GM23338 (cell line): ENCODE results near the gene AP3D1. TPM values are rescaled to one million over a fixed set of nuclear protein-coding genes. Genes with fewer than 3 reads are reported as not detected.

Experiments used
- ATAC-seq: fragments of 200-7000 bp; cut with Tn5 transposase; 3 replicates; pipeline ENCODE4 v1.9.1; 2020
- DNase-seq: peaks from one replicate; pipeline ENCODE4 v3.0.0-alpha.2; 2015; ENCODE audit warnings: low spot score
- H2AFZ ChIP-seq: fragments of 200-600 bp; sonication (generic); 2 replicates; pipeline ENCODE4 v1.8.0; 2016; ENCODE audit warnings: antibody characterized with exemption, mild to moderate bottlenecking, moderate library complexity
- H3F3A ChIP-seq: fragments of 200-600 bp; sonication (generic); replicated peaks from 2 replicates; pipeline ENCODE4 v1.8.0; 2017; ENCODE audit warnings: antibody characterized with exemption, mixed run types, low read depth
- H3K27ac ChIP-seq: fragments of 200-600 bp; sonication (generic); 2 replicates; pipeline ENCODE4 v1.6.1; 2016; ENCODE audit warnings: low read depth
- H3K27me3 ChIP-seq: fragments of 200-600 bp; sonication (generic); 2 replicates; pipeline ENCODE4 v1.8.0; 2016; ENCODE audit warnings: mild to moderate bottlenecking, mixed run types, moderate library complexity; ENCODE audit not compliant: insufficient read depth
- H3K36me3 ChIP-seq: fragments of 200-600 bp; sonication (generic); 2 replicates; pipeline ENCODE4 v1.8.0; 2016; ENCODE audit warnings: mild to moderate bottlenecking; ENCODE audit not compliant: insufficient read depth
- H3K4me1 ChIP-seq: fragments of 200-600 bp; sonication (generic); 2 replicates; pipeline ENCODE4 v1.8.0; 2016; ENCODE audit warnings: mild to moderate bottlenecking, moderate library complexity; ENCODE audit not compliant: insufficient read depth
- H3K4me2 ChIP-seq: fragments of 200-600 bp; sonication (generic); 2 replicates; pipeline ENCODE4 v1.7.1; 2017; ENCODE audit warnings: mixed run types
- H3K4me3 ChIP-seq: fragments of 200-600 bp; sonication (generic); 2 replicates; pipeline ENCODE4 v1.6.1; 2016; ENCODE audit warnings: mixed run types
- H3K79me2 ChIP-seq: fragments of 200-600 bp; sonication (generic); replicated peaks from 2 replicates; pipeline ENCODE4 v1.8.0; 2017; ENCODE audit warnings: mild to moderate bottlenecking; ENCODE audit not compliant: insufficient read depth
- H3K9me2 ChIP-seq: fragments of 200-600 bp; sonication (generic); 2 replicates; pipeline ENCODE4 v1.8.0; 2017; ENCODE audit not compliant: insufficient read depth
- H4K20me1 ChIP-seq: fragments of 200-600 bp; sonication (generic); replicated peaks from 2 replicates; pipeline ENCODE4 v1.8.0; 2017; ENCODE audit warnings: mild to moderate bottlenecking; ENCODE audit not compliant: insufficient read depth
- H3K27ac Mint-ChIP-seq: 2 replicates; pipeline ENCODE4 v1.8.0; 2020; ENCODE audit warnings: inconsistent platforms, mild to moderate bottlenecking, moderate library complexity, mixed read lengths
- H3K27me3 Mint-ChIP-seq: 3 replicates; pipeline ENCODE4 v1.8.0; 2022; ENCODE audit warnings: low read depth, mild to moderate bottlenecking, moderate library complexity, mixed read lengths, inconsistent platforms; ENCODE audit not compliant: insufficient read depth, poor library complexity
- H3K36me3 Mint-ChIP-seq: 3 replicates; pipeline ENCODE4 v1.8.0; 2021; ENCODE audit warnings: low read depth, mild to moderate bottlenecking, inconsistent platforms, moderate library complexity, mixed read lengths
- H3K4me1 Mint-ChIP-seq: 3 replicates; pipeline ENCODE4 v1.8.0; 2020; ENCODE audit warnings: mild to moderate bottlenecking, inconsistent platforms, mixed read lengths
- H3K4me3 Mint-ChIP-seq: 3 replicates; pipeline ENCODE4 v1.8.0; 2021; ENCODE audit warnings: moderate library complexity, mild to moderate bottlenecking, inconsistent platforms, mixed read lengths
- H3K9me3 Mint-ChIP-seq: 3 replicates; pipeline ENCODE4 v1.8.0; 2020; ENCODE audit warnings: moderate library complexity, mild to moderate bottlenecking, inconsistent platforms, mixed read lengths
- CREB1 ChIP-seq: fragments of 250-450 bp; sonication (Bioruptor Pico); IDR thresholded peaks from 2 replicates; pipeline ENCODE4 v1.5.0; 2020; ENCODE audit warnings: low read depth, mild to moderate bottlenecking, moderate library complexity
- CTCF ChIP-seq, 2 experiments: fragments of 200-600 bp in 1 of 2; sonication (generic) in 1 of 2; conservative IDR thresholded peaks; 2 replicates each; pipeline versions ENCODE4 v1.5.1 to v1.6.1; 2016 to 2017; ENCODE audit warnings: antibody characterized with exemption in 2 of 2, low read depth in 2 of 2, mild to moderate bottlenecking in 2 of 2, moderate library complexity in 1 of 2
- ETS1 ChIP-seq: IDR thresholded peaks from 2 replicates; pipeline ENCODE4 v1.6.1; 2016; ENCODE audit warnings: antibody characterized with exemption
- EZH2 ChIP-seq: fragments of 200-600 bp; sonication (generic); IDR thresholded peaks from one replicate; pipeline ENCODE4 v1.8.0; 2017; ENCODE audit warnings: antibody characterized with exemption, mild to moderate bottlenecking, low read depth; ENCODE audit not compliant: unreplicated experiment
- EZH2phosphoT487 ChIP-seq: fragments of 200-600 bp; sonication (generic); IDR thresholded peaks from one replicate; pipeline ENCODE4 v1.8.1; 2018; ENCODE audit warnings: antibody characterized with exemption; ENCODE audit not compliant: unreplicated experiment
- JUNB ChIP-seq: IDR thresholded peaks from one replicate; pipeline ENCODE4 v1.6.1; 2016; ENCODE audit warnings: antibody characterized with exemption; ENCODE audit not compliant: unreplicated experiment
- NANOG ChIP-seq: IDR thresholded peaks from 2 replicates; pipeline ENCODE4 v1.6.1; 2016; ENCODE audit warnings: antibody characterized with exemption, borderline replicate concordance
- POLR2AphosphoS5 ChIP-seq: IDR thresholded peaks from 2 replicates; pipeline ENCODE4 v1.6.1; 2016; ENCODE audit warnings: antibody characterized with exemption, low read depth
- REST ChIP-seq: IDR thresholded peaks from one replicate; pipeline ENCODE4 v1.6.1; 2018; ENCODE audit warnings: antibody characterized with exemption; ENCODE audit not compliant: unreplicated experiment
- STAT1 ChIP-seq: IDR thresholded peaks from one replicate; pipeline ENCODE4 v1.6.1; 2016; ENCODE audit warnings: antibody characterized with exemption; ENCODE audit not compliant: unreplicated experiment
- ZNF114 ChIP-seq: fragments of 250-450 bp; sonication (Bioruptor Pico); IDR thresholded peaks from 2 replicates; pipeline ENCODE4 v1.5.0; 2020; ENCODE audit warnings: mild to moderate bottlenecking, moderate library complexity
- ZNF331 ChIP-seq: fragments of 250-450 bp; sonication (Bioruptor Pico); IDR thresholded peaks from 2 replicates; pipeline ENCODE4 v1.5.0; 2020; ENCODE audit warnings: low read depth, mild to moderate bottlenecking, moderate library complexity
- polyA plus RNA-seq: library from polyadenylated mRNA; unstranded; fragments of >200 nt; fragmentation: Nextera tagmentation; extraction: Ambion mirVana; gene quantifications from 2 replicates; pipeline ENCODE4 v1.2.1, GENCODE V29; 2016
- total RNA-seq: library from RNA; depleted of rRNA; stranded (reverse); fragments of >200 nt; shearing (Covaris generic); gene quantifications from 2 replicates; pipeline ENCODE4 v1.2.3, GENCODE V29; 2014
- TF ChIP-seq, protein P1 (sequence below): fragments of 250-450 bp; sonication (Bioruptor Pico); IDR thresholded peaks from 2 replicates; pipeline ENCODE4 v1.5.0; 2020; ENCODE audit warnings: mild to moderate bottlenecking, moderate library complexity

Gene AP3D1
- total and polyA plus RNA-seq, 2 experiments from 2014 or later = 101 to 236 TPM

GRCh38 chr19:2070436-2070827 is 80.9 kb downstream of the AP3D1 start:
- no peak overlapping the region for H3K27ac Mint-ChIP-seq
- H3K9me3 Mint-ChIP-seq = no peaks in the 10 kb centered on the region
- Histone ChIP-seq H3K4me2 (no peak overlapping the region), H3K4me1 (no peaks in the 10 kb centered on the region), H3K9me2 (no peaks in the 10 kb centered on the region), H4K20me1 (no peaks in the 10 kb centered on the region), H3K27me3 (no peaks in the 10 kb centered on the region), H3K79me2 (no peaks in the 10 kb centered on the region), H3K36me3 (no peaks in the 10 kb centered on the region; the same call in 1 of the 2 replicates), H3K4me3 (no peak overlapping the region), H3K27ac (no peak overlapping the region), H3F3A (no peaks in the 10 kb centered on the region), H2AFZ (no peak overlapping the region)
- no peak overlapping the region for H3K4me3 Mint-ChIP-seq
- peaks cover 18% of the 10 kb centered on the region for H3K27me3 Mint-ChIP-seq
- no peak for DNase-seq
- no peak for ATAC-seq
- TF ChIP-seq, protein P1, sequence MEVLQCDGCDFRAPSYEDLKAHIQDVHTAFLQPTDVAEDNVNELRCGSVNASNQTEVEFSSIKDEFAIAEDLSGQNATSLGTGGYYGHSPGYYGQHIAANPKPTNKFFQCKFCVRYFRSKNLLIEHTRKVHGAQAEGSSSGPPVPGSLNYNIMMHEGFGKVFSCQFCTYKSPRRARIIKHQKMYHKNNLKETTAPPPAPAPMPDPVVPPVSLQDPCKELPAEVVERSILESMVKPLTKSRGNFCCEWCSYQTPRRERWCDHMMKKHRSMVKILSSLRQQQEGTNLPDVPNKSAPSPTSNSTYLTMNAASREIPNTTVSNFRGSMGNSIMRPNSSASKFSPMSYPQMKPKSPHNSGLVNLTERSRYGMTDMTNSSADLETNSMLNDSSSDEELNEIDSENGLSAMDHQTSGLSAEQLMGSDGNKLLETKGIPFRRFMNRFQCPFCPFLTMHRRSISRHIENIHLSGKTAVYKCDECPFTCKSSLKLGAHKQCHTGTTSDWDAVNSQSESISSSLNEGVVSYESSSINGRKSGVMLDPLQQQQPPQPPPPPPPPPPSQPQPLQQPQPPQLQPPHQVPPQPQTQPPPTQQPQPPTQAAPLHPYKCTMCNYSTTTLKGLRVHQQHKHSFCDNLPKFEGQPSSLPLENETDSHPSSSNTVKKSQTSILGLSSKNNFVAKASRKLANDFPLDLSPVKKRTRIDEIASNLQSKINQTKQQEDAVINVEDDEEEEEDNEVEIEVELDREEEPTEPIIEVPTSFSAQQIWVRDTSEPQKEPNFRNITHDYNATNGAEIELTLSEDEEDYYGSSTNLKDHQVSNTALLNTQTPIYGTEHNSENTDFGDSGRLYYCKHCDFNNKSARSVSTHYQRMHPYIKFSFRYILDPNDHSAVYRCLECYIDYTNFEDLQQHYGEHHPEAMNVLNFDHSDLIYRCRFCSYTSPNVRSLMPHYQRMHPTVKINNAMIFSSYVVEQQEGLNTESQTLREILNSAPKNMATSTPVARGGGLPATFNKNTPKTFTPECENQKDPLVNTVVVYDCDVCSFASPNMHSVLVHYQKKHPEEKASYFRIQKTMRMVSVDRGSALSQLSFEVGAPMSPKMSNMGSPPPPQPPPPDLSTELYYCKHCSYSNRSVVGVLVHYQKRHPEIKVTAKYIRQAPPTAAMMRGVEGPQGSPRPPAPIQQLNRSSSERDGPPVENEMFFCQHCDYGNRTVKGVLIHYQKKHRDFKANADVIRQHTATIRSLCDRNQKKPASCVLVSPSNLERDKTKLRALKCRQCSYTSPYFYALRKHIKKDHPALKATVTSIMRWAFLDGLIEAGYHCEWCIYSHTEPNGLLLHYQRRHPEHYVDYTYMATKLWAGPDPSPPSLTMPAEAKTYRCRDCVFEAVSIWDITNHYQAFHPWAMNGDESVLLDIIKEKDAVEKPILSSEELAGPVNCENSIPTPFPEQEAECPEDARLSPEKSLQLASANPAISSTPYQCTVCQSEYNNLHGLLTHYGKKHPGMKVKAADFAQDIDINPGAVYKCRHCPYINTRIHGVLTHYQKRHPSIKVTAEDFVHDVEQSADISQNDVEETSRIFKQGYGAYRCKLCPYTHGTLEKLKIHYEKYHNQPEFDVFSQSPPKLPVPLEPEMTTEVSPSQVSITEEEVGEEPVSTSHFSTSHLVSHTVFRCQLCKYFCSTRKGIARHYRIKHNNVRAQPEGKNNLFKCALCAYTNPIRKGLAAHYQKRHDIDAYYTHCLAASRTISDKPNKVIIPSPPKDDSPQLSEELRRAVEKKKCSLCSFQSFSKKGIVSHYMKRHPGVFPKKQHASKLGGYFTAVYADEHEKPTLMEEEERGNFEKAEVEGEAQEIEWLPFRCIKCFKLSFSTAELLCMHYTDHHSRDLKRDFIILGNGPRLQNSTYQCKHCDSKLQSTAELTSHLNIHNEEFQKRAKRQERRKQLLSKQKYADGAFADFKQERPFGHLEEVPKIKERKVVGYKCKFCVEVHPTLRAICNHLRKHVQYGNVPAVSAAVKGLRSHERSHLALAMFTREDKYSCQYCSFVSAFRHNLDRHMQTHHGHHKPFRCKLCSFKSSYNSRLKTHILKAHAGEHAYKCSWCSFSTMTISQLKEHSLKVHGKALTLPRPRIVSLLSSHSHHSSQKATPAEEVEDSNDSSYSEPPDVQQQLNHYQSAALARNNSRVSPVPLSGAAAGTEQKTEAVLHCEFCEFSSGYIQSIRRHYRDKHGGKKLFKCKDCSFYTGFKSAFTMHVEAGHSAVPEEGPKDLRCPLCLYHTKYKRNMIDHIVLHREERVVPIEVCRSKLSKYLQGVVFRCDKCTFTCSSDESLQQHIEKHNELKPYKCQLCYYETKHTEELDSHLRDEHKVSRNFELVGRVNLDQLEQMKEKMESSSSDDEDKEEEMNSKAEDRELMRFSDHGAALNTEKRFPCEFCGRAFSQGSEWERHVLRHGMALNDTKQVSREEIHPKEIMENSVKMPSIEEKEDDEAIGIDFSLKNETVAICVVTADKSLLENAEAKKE = no peak
- TF ChIP-seq CTCF (conservative IDR thresholded peaks at IDR 0.05; ENCODE audit: low read depth in 2 of 2) (no peak), ZNF331 (CRISPR knock-in tag) (no peak), JUNB (no peak), EZH2 (no peak), STAT1 (no peak), NANOG (no peak), REST (no peak), ETS1 (no peak), ZNF114 (CRISPR knock-in tag) (no peak), EZH2phosphoT487 (no peak), POLR2AphosphoS5 (no peak), CREB1 (CRISPR knock-in tag) (no peak)
- peaks cover 5% of the 10 kb centered on the region; the same call in 2 of the 3 replicates for H3K36me3 Mint-ChIP-seq
- H3K4me1 Mint-ChIP-seq = no peaks in the 10 kb centered on the region
